ENCODE data around the gene COP1. TPM values are rescaled to one million over a fixed set of nuclear protein-coding genes. Genes with fewer than 3 reads are reported as not detected.

Gene COP1
- total and polyA plus RNA-seq, 10 donors, result 46.7 to 110 (median 66.0) TPM

DNA sequence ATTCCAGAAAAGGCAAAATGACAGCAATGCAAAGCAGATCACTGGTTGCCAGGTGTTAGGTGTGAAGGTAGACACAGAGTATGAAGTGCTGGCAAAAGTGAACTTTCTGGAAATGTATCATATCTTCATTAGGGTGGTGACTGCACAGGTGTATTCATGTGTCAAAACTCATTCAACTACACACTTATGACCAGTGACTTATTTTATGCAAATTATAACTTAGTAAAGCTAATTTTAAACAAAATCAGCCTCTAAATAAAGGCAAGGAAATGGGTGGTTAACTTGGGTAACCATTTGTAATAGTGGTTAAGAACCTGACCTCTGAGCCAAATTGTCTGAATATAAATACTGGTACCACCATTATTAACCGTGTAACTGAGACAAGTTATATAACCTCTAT lies 7.4 kb downstream of the COP1 start:
- Histone ChIP-seq H3K27me3 (replicated peaks in 1 of 7) (no peaks in the 10 kb centered on the region), H3K27ac (no peak overlapping the region), H3K9me3 (no peaks in the 10 kb centered on the region), H3K4me3 (no peak overlapping the region), H3K36me3 (no peaks in the 10 kb centered on the region), H3K4me1 (peaks cover 18 to 98% (median 81%) of the 10 kb centered on the region in 6 donors)
- no peak for TF ChIP-seq POLR2A (IDR thresholded peaks at IDR 0.05)
- TF ChIP-seq, protein P1, sequence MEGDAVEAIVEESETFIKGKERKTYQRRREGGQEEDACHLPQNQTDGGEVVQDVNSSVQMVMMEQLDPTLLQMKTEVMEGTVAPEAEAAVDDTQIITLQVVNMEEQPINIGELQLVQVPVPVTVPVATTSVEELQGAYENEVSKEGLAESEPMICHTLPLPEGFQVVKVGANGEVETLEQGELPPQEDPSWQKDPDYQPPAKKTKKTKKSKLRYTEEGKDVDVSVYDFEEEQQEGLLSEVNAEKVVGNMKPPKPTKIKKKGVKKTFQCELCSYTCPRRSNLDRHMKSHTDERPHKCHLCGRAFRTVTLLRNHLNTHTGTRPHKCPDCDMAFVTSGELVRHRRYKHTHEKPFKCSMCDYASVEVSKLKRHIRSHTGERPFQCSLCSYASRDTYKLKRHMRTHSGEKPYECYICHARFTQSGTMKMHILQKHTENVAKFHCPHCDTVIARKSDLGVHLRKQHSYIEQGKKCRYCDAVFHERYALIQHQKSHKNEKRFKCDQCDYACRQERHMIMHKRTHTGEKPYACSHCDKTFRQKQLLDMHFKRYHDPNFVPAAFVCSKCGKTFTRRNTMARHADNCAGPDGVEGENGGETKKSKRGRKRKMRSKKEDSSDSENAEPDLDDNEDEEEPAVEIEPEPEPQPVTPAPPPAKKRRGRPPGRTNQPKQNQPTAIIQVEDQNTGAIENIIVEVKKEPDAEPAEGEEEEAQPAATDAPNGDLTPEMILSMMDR (IDR thresholded peaks at IDR 0.05 in 8 of 11, conservative IDR thresholded peaks at IDR 0.05 in 3 of 11), result no peak
- TF ChIP-seq POLR2AphosphoS5 (IDR thresholded peaks at IDR 0.05), result no peak
- intact Hi-C loops (cut with DNase I; ENCODE audit: low total_unique reads), result no loop called here
- DNase-seq, result no peak
- 45 to 79% (median 62%) methylated on average over 1 of the region's 1 CpG for whole genome bisulfite sequencing, 5 donors

DNA sequence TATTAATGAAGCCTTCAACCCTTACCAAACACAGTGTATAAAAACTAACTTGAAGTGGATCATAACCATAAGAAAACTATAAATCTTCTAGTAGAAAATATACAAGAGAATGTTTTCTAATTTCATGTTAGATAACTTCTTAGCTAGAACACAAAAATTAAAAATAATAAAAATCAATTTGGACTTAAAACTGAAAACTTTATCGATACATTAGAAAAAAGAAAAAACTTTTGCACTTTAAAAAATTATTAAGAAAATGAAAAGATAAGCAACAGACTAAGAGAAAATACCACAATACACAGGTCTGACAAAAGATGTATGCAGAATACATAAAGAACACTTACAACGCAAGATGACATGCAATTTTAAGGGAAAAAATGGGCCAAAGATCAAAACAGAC lies 8.7 kb downstream of the COP1 start:
- intact Hi-C loops (cut with DNase I; ENCODE audit: low total_unique reads), result no loop called here
- H3K4me1 ChIP-seq, result peaks cover 7 to 98% (median 75%) of the 10 kb centered on the region in 6 donors
- TF ChIP-seq POLR2A (IDR thresholded peaks at IDR 0.05) (no peak), POLR2AphosphoS5 (IDR thresholded peaks at IDR 0.05) (no peak)
- TF ChIP-seq, protein P1 (IDR thresholded peaks at IDR 0.05 in 8 of 11, conservative IDR thresholded peaks at IDR 0.05 in 3 of 11), result no peak
- no peaks in the 10 kb centered on the region for H3K27me3 ChIP-seq (replicated peaks in 1 of 7)
- H3K4me3 ChIP-seq, result no peak overlapping the region
- no peak overlapping the region for H3K27ac ChIP-seq
- H3K36me3 ChIP-seq, result no peaks in the 10 kb centered on the region
- no peak for DNase-seq
- 94 to 99% (median 98%) methylated on average over 2 of the region's 2 CpGs for WGBS, 5 donors
- H3K9me3 ChIP-seq, result no peaks in the 10 kb centered on the region

DNA sequence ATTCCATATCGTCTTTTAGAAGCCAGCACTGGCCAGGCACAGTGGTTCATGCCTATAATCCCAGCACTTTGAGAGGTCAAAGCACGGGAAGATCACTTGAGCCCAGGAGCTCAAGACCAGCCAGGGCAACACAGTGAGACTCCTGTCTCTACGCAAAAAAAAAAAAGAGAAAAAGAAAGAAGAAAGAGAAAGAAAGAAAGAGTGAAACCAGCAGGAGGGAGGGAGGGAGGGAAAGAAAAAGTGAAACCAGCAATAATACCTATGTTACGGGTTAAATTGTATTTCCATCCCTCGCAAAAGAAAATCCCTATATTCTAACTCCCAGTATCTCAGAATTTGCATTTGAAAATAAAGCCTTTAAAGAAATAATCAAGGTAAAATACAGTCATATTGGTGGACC lies 10.4 kb downstream of the COP1 start:
- no peaks in the 10 kb centered on the region for H3K27me3 ChIP-seq (replicated peaks in 1 of 7)

DNA sequence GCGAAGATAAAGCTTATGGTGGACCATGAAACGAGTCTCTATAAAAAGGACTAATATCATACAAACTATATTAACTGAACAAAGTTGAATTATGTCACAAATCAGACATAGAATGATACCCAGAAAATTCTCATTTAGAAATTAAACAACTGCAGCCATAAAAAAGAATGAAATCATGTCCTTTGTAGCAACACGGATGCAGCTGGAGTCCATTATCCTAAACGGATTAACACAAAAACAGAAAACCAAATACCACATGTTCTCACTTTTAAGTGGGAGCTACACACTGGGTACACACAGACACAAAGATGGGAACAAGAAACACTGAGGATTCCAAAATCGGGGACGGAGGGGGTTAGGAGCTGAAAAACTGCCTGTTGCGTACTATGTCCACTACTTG lies 11.5 kb downstream of the COP1 start:
- Histone ChIP-seq H3K27me3 (replicated peaks in 1 of 7) (no peaks in the 10 kb centered on the region), H3K4me1 (peaks cover 0 to 98% (median 72%) of the 10 kb centered on the region in 6 donors), H3K4me3 (no peak overlapping the region), H3K9me3 (no peaks in the 10 kb centered on the region), H3K36me3 (no peaks in the 10 kb centered on the region), H3K27ac (no peak overlapping the region)
- intact Hi-C loops (cut with DNase I; ENCODE audit: low total_unique reads), result no loop called here
- no peak for DNase-seq
- WGBS, 5 donors, result 91 to 94% (median 94%) methylated on average over 7 of the region's 7 CpGs
- TF ChIP-seq POLR2A (IDR thresholded peaks at IDR 0.05), result no peak
- TF ChIP-seq POLR2AphosphoS5 (IDR thresholded peaks at IDR 0.05), result no peak
- TF ChIP-seq, protein P1 (IDR thresholded peaks at IDR 0.05 in 8 of 11, conservative IDR thresholded peaks at IDR 0.05 in 3 of 11), result no peak

More for the DNA sequence above, 10.4 kb downstream of the COP1 start:
- 81 to 91% (median 88%) methylated on average over 5 of the region's 5 CpGs for WGBS, 5 donors
- intact Hi-C loops (cut with DNase I; ENCODE audit: low total_unique reads), result no loop called here
- TF ChIP-seq POLR2AphosphoS5 (IDR thresholded peaks at IDR 0.05), result no peak
- TF ChIP-seq, protein P1 (IDR thresholded peaks at IDR 0.05 in 8 of 11, conservative IDR thresholded peaks at IDR 0.05 in 3 of 11), result no peak
- no peak for TF ChIP-seq POLR2A (IDR thresholded peaks at IDR 0.05)
- peaks cover 0 to 98% (median 70%) of the 10 kb centered on the region in 6 donors for H3K4me1 ChIP-seq
- H3K27ac ChIP-seq, result no peak overlapping the region
- no peak for DNase-seq
- H3K36me3 ChIP-seq, result no peaks in the 10 kb centered on the region
- no peaks in the 10 kb centered on the region for H3K9me3 ChIP-seq
- no peak overlapping the region for H3K4me3 ChIP-seq

Data from spleen (tissue), 11 donors.